ENCODE results near the gene NISCH. TPM values are rescaled to one million over a fixed set of nuclear protein-coding genes. Genes with fewer than 3 reads are reported as not detected.
A peak's percentile ranks its signal among the peaks of the same experiment; 100 is the strongest.

Gene NISCH
- total RNA-seq, 1 donor from 2014 or later: 58.3 TPM

GRCh38 chr3:52527039-52527731, 71.8 kb downstream of the NISCH start:
- no peak overlapping the region for H3K4me3 ChIP-seq
- intact Hi-C loops (cut with DNase I): no loop called here
- no peaks in the 10 kb centered on the region for H3K27me3 ChIP-seq
- H3K36me3 ChIP-seq: peaks cover 9 to 11% of the 10 kb centered on the region in 2 donors
- no peaks in the 10 kb centered on the region for H3K9me3 ChIP-seq
- TF ChIP-seq CTCF (IDR thresholded peaks at IDR 0.05): no peak
- no peak for DNase-seq (ENCODE audit: low spot score in 2 of 2)
- H3K27ac ChIP-seq: no peak overlapping the region
- H3K4me1 ChIP-seq: peaks cover 0 to 19% of the 10 kb centered on the region in 2 donors

GRCh38 chr3:52527732-52528585, 72.6 kb downstream of the NISCH start:
- TF ChIP-seq CTCF (IDR thresholded peaks at IDR 0.05): no peak
- H3K27ac ChIP-seq: no peak overlapping the region
- peaks cover 4 to 25% of the 10 kb centered on the region in 2 donors for H3K4me1 ChIP-seq
- H3K27me3 ChIP-seq: no peaks in the 10 kb centered on the region
- H3K9me3 ChIP-seq: no peaks in the 10 kb centered on the region
- no peak overlapping the region for H3K4me3 ChIP-seq
- no peak for DNase-seq (ENCODE audit: low spot score in 2 of 2)
- H3K36me3 ChIP-seq: peaks cover 9 to 11% of the 10 kb centered on the region in 2 donors
- intact Hi-C loops (cut with DNase I): no loop called here

- peak overlapping the region in 1 of 2 donors; percentile 7 for H3K27ac ChIP-seq
- intact Hi-C loops (cut with DNase I): no loop called here
- no peak overlapping the region for H3K4me3 ChIP-seq
- no peak for TF ChIP-seq CTCF (IDR thresholded peaks at IDR 0.05)
- H3K9me3 ChIP-seq: no peaks in the 10 kb centered on the region
- peaks cover 4 to 27% of the 10 kb centered on the region in 2 donors for H3K4me1 ChIP-seq
- DNase-seq (ENCODE audit: low spot score in 2 of 2): no peak
- no peaks in the 10 kb centered on the region for H3K27me3 ChIP-seq
- H3K36me3 ChIP-seq: peaks cover 9 to 11% of the 10 kb centered on the region in 2 donors
Measured at GRCh38 chr3:52528586-52529375, 73.4 kb downstream of the NISCH start.

- Histone ChIP-seq H3K36me3 (peaks cover 4 to 11% of the 10 kb centered on the region in 2 donors), H3K4me3 (no peak overlapping the region), H3K27me3 (no peaks in the 10 kb centered on the region), H3K4me1 (peaks cover 4 to 27% of the 10 kb centered on the region in 2 donors), H3K27ac (peak overlapping the region; percentile 49 to 80), H3K9me3 (no peaks in the 10 kb centered on the region)
- peak in 1 of 2 donors; percentile 80 for DNase-seq (ENCODE audit: low spot score in 2 of 2)
- intact Hi-C loops (cut with DNase I): loop anchor here (5.0 to 10.0 kb wide), 2 partner anchors 242 to 365 kb away; partner anchors contain the start of genes GLYCTK and STIMATE
- TF ChIP-seq CTCF (IDR thresholded peaks at IDR 0.05): no peak
Measured at GRCh38 chr3:52529376-52530333, 74.3 kb downstream of the NISCH start.
